ENCODE data around the gene FKBP1B. TPM values are rescaled to one million over a fixed set of nuclear protein-coding genes. Genes with fewer than 3 reads are reported as not detected.
A peak's percentile ranks its signal among the peaks of the same experiment; 100 is the strongest.

The FKBP1B gene
- total RNA-seq, 1 donor from 2014 or later: 26.0 TPM

- Histone ChIP-seq H3K4me3 (ENCODE audit: low read depth, low read length) (peak overlapping the region; percentile 85), H3K27me3 (ENCODE audit: control insufficient read depth, insufficient read depth, low read length) (no peaks in the 10 kb centered on the region), H3K36me3 (ENCODE audit: control insufficient read depth, insufficient read depth, low read length) (peaks cover 2% of the 10 kb centered on the region)
- DNase-seq (ENCODE audit: low read depth): no peak
- TF ChIP-seq CTCF (IDR thresholded peaks at IDR 0.05; ENCODE audit: insufficient read depth, low read length, poor library complexity, severe bottlenecking): no peak
Observed at GRCh38 chr2:24077535-24077877, 28.0 kb downstream of the FKBP1B start.

- no peak for TF ChIP-seq CTCF (IDR thresholded peaks at IDR 0.05; ENCODE audit: insufficient read depth, low read length, poor library complexity, severe bottlenecking)
- DNase-seq (ENCODE audit: low read depth): no peak
- Histone ChIP-seq H3K36me3 (ENCODE audit: control insufficient read depth, insufficient read depth, low read length) (peaks cover 2% of the 10 kb centered on the region), H3K4me3 (ENCODE audit: low read depth, low read length) (no peak overlapping the region), H3K27me3 (ENCODE audit: control insufficient read depth, insufficient read depth, low read length) (no peaks in the 10 kb centered on the region)
Observed at GRCh38 chr2:24077879-24078278, 28.3 kb downstream of the FKBP1B start.

GRCh38 chr2:24080701-24081100 lies 31.2 kb downstream of the FKBP1B start:
- Histone ChIP-seq H3K4me3 (ENCODE audit: low read depth, low read length) (no peak overlapping the region), H3K27me3 (ENCODE audit: control insufficient read depth, insufficient read depth, low read length) (no peaks in the 10 kb centered on the region), H3K36me3 (ENCODE audit: control insufficient read depth, insufficient read depth, low read length) (peaks cover 2% of the 10 kb centered on the region)
- no peak for TF ChIP-seq CTCF (IDR thresholded peaks at IDR 0.05; ENCODE audit: insufficient read depth, low read length, poor library complexity, severe bottlenecking)
- no peak for DNase-seq (ENCODE audit: low read depth)

GRCh38 chr2:24082787-24083566 lies 33.4 kb downstream of the FKBP1B start:
- no peak for TF ChIP-seq CTCF (IDR thresholded peaks at IDR 0.05; ENCODE audit: insufficient read depth, low read length, poor library complexity, severe bottlenecking)
- Histone ChIP-seq H3K36me3 (ENCODE audit: control insufficient read depth, insufficient read depth, low read length) (peaks cover 2% of the 10 kb centered on the region), H3K27me3 (ENCODE audit: control insufficient read depth, insufficient read depth, low read length) (no peaks in the 10 kb centered on the region), H3K4me3 (ENCODE audit: low read depth, low read length) (peak overlapping the region; percentile 66)
- DNase-seq (ENCODE audit: low read depth): no peak

- peak; percentile 56 for DNase-seq (ENCODE audit: low read depth)
- Histone ChIP-seq H3K36me3 (ENCODE audit: control insufficient read depth, insufficient read depth, low read length) (peaks cover 2% of the 10 kb centered on the region), H3K4me3 (ENCODE audit: low read depth, low read length) (peak overlapping the region; percentile 66), H3K27me3 (ENCODE audit: control insufficient read depth, insufficient read depth, low read length) (no peaks in the 10 kb centered on the region)
- TF ChIP-seq CTCF (IDR thresholded peaks at IDR 0.05; ENCODE audit: insufficient read depth, low read length, poor library complexity, severe bottlenecking): no peak
Observed at GRCh38 chr2:24083567-24084385, 34.2 kb downstream of the FKBP1B start.
